Endodermal cell (in vitro differentiated cells): ENCODE measurements around the gene HSD17B7. TPM values are rescaled to one million over a fixed set of nuclear protein-coding genes. Genes with fewer than 3 reads are reported as not detected.
"Not testable (repeated sequence)": the region's sequence is repeated elsewhere in the genome, so short reads cannot be mapped to it uniquely, and the experiment has no call there.

ENCODE experiments used
- DNase-seq: peaks from one replicate; pipeline ENCODE4 v3.0.0-alpha.2; 2017
- H3K27ac ChIP-seq: 2 replicates; pipeline ENCODE4 v1.5.1; 2013; ENCODE audit warnings: mild to moderate bottlenecking, low read depth, low read length, moderate library complexity
- H3K27me3 ChIP-seq: 2 replicates; pipeline ENCODE4 v1.6.1; 2013; ENCODE audit warnings: mild to moderate bottlenecking, low read length, moderate library complexity; ENCODE audit not compliant: insufficient read depth, control insufficient read depth, poor library complexity, severe bottlenecking
- H3K36me3 ChIP-seq: 2 replicates; pipeline ENCODE4 v1.7.0; 2013; ENCODE audit warnings: mild to moderate bottlenecking, low read length, moderate library complexity; ENCODE audit not compliant: control insufficient read depth, insufficient read depth
- H3K4me1 ChIP-seq: one replicate; pipeline ENCODE4 v1.7.0; 2013; ENCODE audit warnings: low read length; ENCODE audit not compliant: control insufficient read depth, insufficient read depth
- H3K4me3 ChIP-seq: 2 replicates; pipeline ENCODE4 v1.5.1; 2013; ENCODE audit warnings: mild to moderate bottlenecking, low read length, moderate library complexity
- H3K9ac ChIP-seq: 2 replicates; pipeline ENCODE4 v1.6.1; 2013; ENCODE audit warnings: mild to moderate bottlenecking, low read length, moderate library complexity; ENCODE audit not compliant: poor library complexity, severe bottlenecking; ENCODE audit errors: extremely low read depth
- H3K9me3 ChIP-seq: 2 replicates; pipeline ENCODE4 v1.6.1; 2013; ENCODE audit warnings: mild to moderate bottlenecking, low read length, moderate library complexity; ENCODE audit not compliant: control insufficient read depth
- H3K27ac Mint-ChIP-seq: 2 replicates; pipeline ENCODE4 v1.8.0; 2020; ENCODE audit warnings: mixed read lengths
- H3K27me3 Mint-ChIP-seq: 2 replicates; pipeline ENCODE4 v1.8.0; 2021; ENCODE audit warnings: mild to moderate bottlenecking, mixed read lengths; ENCODE audit not compliant: insufficient read depth
- H3K36me3 Mint-ChIP-seq: 2 replicates; pipeline ENCODE4 v1.8.0; 2020; ENCODE audit warnings: low read depth, mixed read lengths
- H3K4me1 Mint-ChIP-seq: 2 replicates; pipeline ENCODE4 v1.8.0; 2020; ENCODE audit warnings: mixed read lengths
- H3K4me3 Mint-ChIP-seq: 2 replicates; pipeline ENCODE4 v1.8.0; 2020; ENCODE audit warnings: mild to moderate bottlenecking, moderate library complexity, mixed read lengths
- H3K9me3 Mint-ChIP-seq: 2 replicates; pipeline ENCODE4 v1.8.0; 2020; ENCODE audit warnings: mild to moderate bottlenecking, mixed read lengths
- WGBS, 2 experiments: methylation state at CpG; one replicate each; pipeline versions ENCODE4 v1.1.5 to v1.1.7; 2013; ENCODE audit warnings: missing lambda C conversion rate in 2 of 2, mixed read lengths in 1 of 2; ENCODE audit not compliant: insufficient coverage in 1 of 2, insufficient read length in 1 of 2; 5-methylcytosine and 5-hydroxymethylcytosine counted together
- long read RNA-seq, 4 experiments: library from polyadenylated mRNA in 2 of 4; library from RNA in 1 of 4; library from capped mRNA in 1 of 4; stranded (forward) in 3 of 4; unstranded in 1 of 4; transcript quantifications; one replicate each; pipeline ENCODE4 v2.0.0, GENCODE V29; 2020 to 2021; ENCODE audit warnings: inconsistent platforms in 1 of 4
- polyA plus RNA-seq, 2 experiments: library from polyadenylated mRNA; stranded (reverse); fragments of 50-300 nt; gene quantifications; one replicate each; pipeline ENCODE4 v1.2.3, GENCODE V29; 2013
- total RNA-seq, 2 donors: library from RNA; stranded (reverse); fragmentation: NEBNext Ultra II Directional in 1 of 2; extraction: Animal tissue kit (Norgen Biotek cat#: 25700) in 1 of 2; gene quantifications; 2 replicates in 1 of 2; 3 replicates in 1 of 2; pipeline ENCODE4 v1.2.1, GENCODE V29; 2021
- TF ChIP-seq, protein P1 (sequence below): fragments of 200-600 bp; sonication (generic); conservative IDR thresholded peaks from 2 replicates; pipeline ENCODE4 v1.5.0; 2021; ENCODE audit warnings: antibody characterized with exemption, mild to moderate bottlenecking

HSD17B7 gene
- 10 to 100 TPM; 30.0 to 33.2 TPM for total RNA-seq
- 37.6 TPM for polyA plus RNA-seq (2013, experiment 1 of 2)
- polyA plus RNA-seq (2013, experiment 2 of 2) = 36.3 TPM
- long read RNA-seq, experiment 1, partial matches to known transcripts = 3 of 7 reads
- long read RNA-seq, experiment 1, other reads (novel, unspliced or antisense) = 1 of 7 reads
- long read RNA-seq, experiment 2, transcript HSD17B7-201 (9 exons, 1,190 nt) = major isoform, 25 of 42 reads
- long read RNA-seq, experiment 2, partial matches to known transcripts = 5 of 42 reads
- long read RNA-seq, experiment 2, other reads (novel, unspliced or antisense) = 12 of 42 reads
- long read RNA-seq, experiment 3, transcript HSD17B7-201 (9 exons, 1,190 nt) = major isoform, 71 of 78 reads
- long read RNA-seq, experiment 3, partial matches to known transcripts = 0 of 78 reads
- long read RNA-seq, experiment 3, other reads (novel, unspliced or antisense) = 7 of 78 reads
- long read RNA-seq, experiment 4, transcript HSD17B7-201 (9 exons, 1,190 nt) = major isoform, 50 of 58 reads
- long read RNA-seq, experiment 4, partial matches to known transcripts = 0 of 58 reads
- long read RNA-seq, experiment 4, other reads (novel, unspliced or antisense) = 8 of 58 reads

DNA sequence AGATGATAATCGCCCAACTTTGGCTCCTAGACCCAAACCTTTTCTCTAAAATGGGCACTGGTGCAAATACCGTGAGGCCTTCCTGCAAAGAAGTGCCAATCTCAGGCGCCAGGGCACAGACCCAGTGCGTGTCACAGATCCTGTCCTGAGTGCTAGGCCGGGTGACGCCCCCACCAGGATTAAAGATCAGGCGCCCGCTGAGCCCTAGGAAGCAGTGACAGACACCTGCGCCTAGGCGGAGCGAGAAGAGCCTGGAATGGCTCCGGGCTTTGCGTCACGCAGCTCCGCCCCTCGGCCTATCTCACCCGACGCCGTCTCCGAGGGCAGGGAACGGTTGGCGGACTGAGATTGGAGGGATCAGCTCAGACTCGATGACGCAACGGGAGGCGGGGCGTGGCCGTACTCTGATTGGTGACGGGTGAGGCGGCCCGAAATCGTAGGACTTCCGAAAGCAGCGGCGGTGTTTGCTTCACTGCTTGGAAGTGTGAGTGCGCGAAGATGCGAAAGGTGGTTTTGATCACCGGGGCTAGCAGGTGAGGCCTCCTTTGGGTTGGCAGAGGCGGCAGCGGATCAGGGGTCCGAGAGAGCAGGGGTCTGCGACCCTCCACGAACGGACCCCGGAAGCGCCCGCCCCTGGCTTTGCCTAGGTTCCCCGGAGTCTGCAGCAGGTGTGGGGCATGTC, at the start of gene HSD17B7:
HSD17B7 (plus strand) TSS at position 400 of the 682 bp plus-strand sequence; CDS start at position 499, 99 bp downstream.
- TF ChIP-seq, protein P1, sequence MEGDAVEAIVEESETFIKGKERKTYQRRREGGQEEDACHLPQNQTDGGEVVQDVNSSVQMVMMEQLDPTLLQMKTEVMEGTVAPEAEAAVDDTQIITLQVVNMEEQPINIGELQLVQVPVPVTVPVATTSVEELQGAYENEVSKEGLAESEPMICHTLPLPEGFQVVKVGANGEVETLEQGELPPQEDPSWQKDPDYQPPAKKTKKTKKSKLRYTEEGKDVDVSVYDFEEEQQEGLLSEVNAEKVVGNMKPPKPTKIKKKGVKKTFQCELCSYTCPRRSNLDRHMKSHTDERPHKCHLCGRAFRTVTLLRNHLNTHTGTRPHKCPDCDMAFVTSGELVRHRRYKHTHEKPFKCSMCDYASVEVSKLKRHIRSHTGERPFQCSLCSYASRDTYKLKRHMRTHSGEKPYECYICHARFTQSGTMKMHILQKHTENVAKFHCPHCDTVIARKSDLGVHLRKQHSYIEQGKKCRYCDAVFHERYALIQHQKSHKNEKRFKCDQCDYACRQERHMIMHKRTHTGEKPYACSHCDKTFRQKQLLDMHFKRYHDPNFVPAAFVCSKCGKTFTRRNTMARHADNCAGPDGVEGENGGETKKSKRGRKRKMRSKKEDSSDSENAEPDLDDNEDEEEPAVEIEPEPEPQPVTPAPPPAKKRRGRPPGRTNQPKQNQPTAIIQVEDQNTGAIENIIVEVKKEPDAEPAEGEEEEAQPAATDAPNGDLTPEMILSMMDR = peak; percentile 33
- peak; percentile 95 for DNase-seq
- H3K27me3 ChIP-seq, H3K9me3 ChIP-seq, H3K4me1 ChIP-seq, H3K36me3 Mint-ChIP-seq, H3K9me3 Mint-ChIP-seq, H3K36me3 ChIP-seq, H3K27me3 Mint-ChIP-seq: not testable (repeated sequence)
- H3K27ac ChIP-seq = peak within 1 kb of the TSS; percentile 60
- H3K4me1 Mint-ChIP-seq = peaks cover 12% of the 10 kb centered on the region
- 6 to 7% methylated on average over 3 to 18 of the region's 49 CpGs for WGBS, 2 experiments
- peak within 1 kb of the TSS; percentile 98 for H3K27ac Mint-ChIP-seq
- peak within 1 kb of the TSS; percentile 74 for H3K4me3 ChIP-seq
- H3K4me3 Mint-ChIP-seq = peak within 1 kb of the TSS; percentile 82
- H3K9ac ChIP-seq = peak within 1 kb of the TSS; percentile 25

DNA sequence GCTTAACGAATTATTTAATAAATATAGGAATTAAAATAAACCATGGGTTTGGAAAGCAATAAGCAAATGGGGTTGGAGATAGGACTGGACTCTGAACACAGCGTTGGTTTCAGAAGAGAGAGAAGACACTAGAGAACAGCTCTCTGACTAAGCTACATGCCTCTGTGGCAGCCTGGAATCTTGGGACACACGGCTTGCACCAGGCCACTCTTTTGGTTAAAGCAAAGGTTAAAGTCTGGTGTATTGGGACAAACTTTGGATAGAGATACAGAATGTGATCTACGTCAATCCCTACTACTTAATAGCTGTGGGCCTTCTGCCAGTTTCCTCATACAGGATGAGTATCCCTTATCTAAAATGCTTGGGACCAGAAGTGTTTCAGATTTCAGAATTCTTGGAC, 49.7 kb upstream of the HSD17B7 start:
- 90 to 92% methylated on average over 1 to 4 of the region's 4 CpGs for WGBS, 2 experiments
- no peaks in the 10 kb centered on the region for H3K27me3 Mint-ChIP-seq
- peaks cover 12% of the 10 kb centered on the region for H3K9me3 Mint-ChIP-seq
- no peak overlapping the region for H3K27ac Mint-ChIP-seq
- DNase-seq = no peak
- no peak overlapping the region for H3K27ac ChIP-seq
- no peaks in the 10 kb centered on the region for H3K4me1 ChIP-seq
- no peak overlapping the region for H3K9ac ChIP-seq
- H3K36me3 ChIP-seq = no peaks in the 10 kb centered on the region
- no peaks in the 10 kb centered on the region for H3K4me1 Mint-ChIP-seq
- H3K27me3 ChIP-seq = no peaks in the 10 kb centered on the region
- no peaks in the 10 kb centered on the region for H3K36me3 Mint-ChIP-seq
- TF ChIP-seq, protein P1 = no peak
- no peak overlapping the region for H3K4me3 Mint-ChIP-seq
- H3K4me3 ChIP-seq = no peak overlapping the region
- H3K9me3 ChIP-seq = peaks cover under 1% of the 10 kb centered on the region

DNA sequence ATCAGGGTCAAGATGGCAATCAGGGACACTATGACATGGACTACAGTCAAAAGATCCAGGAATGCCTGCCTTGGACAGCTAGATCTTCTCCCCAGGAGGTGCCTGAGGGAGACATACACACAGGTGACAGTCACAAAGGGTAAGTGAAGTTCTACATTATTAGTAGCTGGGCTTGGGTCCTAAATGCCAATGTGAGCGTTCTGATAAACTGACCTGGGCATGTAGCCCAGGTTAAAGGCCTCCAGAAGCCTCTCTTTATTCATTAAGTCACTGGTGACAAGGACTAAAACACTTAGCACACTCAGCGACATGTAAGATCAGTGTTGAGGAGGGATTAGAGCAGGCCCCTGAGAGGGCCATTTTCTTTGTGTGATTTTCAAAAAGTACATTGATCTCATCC, 48.9 kb upstream of the HSD17B7 start:
- TF ChIP-seq, protein P1 = no peak
- H3K27ac ChIP-seq = no peak overlapping the region
- WGBS, 2 experiments = 92 to 100% methylated on average over 2 of the region's 2 CpGs
- H3K36me3 ChIP-seq = no peaks in the 10 kb centered on the region
- Mint-ChIP-seq H3K4me1 (no peaks in the 10 kb centered on the region), H3K27me3 (no peaks in the 10 kb centered on the region), H3K27ac (no peak overlapping the region), H3K36me3 (no peaks in the 10 kb centered on the region), H3K9me3 (peaks cover 21% of the 10 kb centered on the region), H3K4me3 (no peak overlapping the region)
- H3K27me3 ChIP-seq = no peaks in the 10 kb centered on the region
- H3K4me3 ChIP-seq = no peak overlapping the region
- DNase-seq = no peak
- peaks cover 4% of the 10 kb centered on the region for H3K9me3 ChIP-seq
- no peaks in the 10 kb centered on the region for H3K4me1 ChIP-seq
- no peak overlapping the region for H3K9ac ChIP-seq

DNA sequence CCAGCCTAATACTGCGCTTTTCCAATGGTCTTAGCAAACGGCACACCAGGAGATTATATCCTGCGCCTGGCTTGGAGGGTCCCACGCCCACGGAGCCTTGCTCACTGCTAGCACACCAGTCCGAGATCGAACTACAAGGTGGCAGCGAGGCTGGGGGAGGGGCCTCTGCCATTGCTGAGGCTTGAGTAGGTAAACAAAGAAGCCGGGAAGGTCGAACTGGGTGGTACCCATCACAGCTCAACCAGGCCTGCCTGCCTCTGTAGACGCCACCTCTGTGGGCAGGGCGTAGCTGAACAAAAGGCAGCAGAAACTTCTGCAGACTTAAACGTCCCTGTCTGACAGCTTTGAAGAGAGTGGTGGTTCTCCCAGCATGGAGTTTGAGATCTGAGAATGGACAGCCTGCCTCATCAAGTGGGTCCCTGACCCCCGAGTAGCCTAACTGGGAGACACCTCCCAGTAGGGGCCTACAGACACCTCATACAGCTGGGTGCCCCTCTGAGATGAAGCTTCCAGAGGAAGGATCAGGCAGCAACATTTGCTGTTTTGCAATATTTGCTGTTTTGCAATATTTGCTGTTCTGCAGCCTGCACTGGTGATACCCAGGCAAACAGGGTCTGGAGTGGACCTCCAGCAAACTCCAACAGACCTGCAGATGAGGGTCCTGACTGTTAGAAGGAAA, 44.1 kb upstream of the HSD17B7 start:
- not testable (repeated sequence) for H3K9ac ChIP-seq, H3K27ac ChIP-seq, H3K9me3 ChIP-seq, H3K27me3 ChIP-seq, H3K4me3 Mint-ChIP-seq, H3K36me3 ChIP-seq, H3K27me3 Mint-ChIP-seq, H3K36me3 Mint-ChIP-seq, H3K4me1 ChIP-seq, H3K4me1 Mint-ChIP-seq, DNase-seq, H3K4me3 ChIP-seq, H3K27ac Mint-ChIP-seq
- peaks cover 34% of the 10 kb centered on the region for H3K9me3 Mint-ChIP-seq
- WGBS, 2 experiments = 90 to 97% methylated on average over 10 to 14 of the region's 14 CpGs
